Measurements from ENCODE around the gene SNF8. TPM values are rescaled to one million over a fixed set of nuclear protein-coding genes. Genes with fewer than 3 reads are reported as not detected.
"Not testable (repeated sequence)": the region's sequence is repeated elsewhere in the genome, so short reads cannot be mapped to it uniquely, and the experiment has no call there.

The SNF8 gene
- polyA plus RNA-seq, 3 donors: 91.6 to 162 (median 145) TPM

DNA sequence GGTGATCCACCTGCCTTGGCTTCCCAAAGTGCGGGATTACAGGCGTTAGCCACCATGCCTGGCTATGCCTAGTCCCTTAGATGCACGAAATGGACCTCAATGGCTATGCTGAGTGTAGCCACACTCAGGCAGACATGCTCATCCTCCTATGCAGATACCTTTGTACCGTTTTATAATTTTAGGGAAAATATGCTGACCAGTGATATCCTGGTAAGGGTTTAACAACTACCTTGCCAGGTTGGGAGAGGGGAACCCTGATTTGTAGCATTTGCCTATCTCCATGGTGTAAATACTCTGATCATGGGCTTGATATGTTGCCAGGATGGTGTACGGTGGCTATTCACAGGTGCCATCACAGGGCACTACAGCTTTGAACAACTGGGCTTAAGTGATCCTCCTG, 6.9 kb upstream of the SNF8 start:
- no peak overlapping the region for H3K4me3 ChIP-seq (replicated peaks in 1 of 3; ENCODE audit: low read depth in 2 of 3, low read length in 3 of 3)
- H3K4me1 ChIP-seq (ENCODE audit: control insufficient read depth in 1 of 2, insufficient read depth in 2 of 2, low read length in 2 of 2): no peaks in the 10 kb centered on the region
- peaks cover 4 to 8% of the 10 kb centered on the region in 2 donors for H3K27me3 ChIP-seq (ENCODE audit: control insufficient read depth in 2 of 2, insufficient read depth in 2 of 2, low read length in 2 of 2)
- no peaks in the 10 kb centered on the region for H3K9me3 ChIP-seq (replicated peaks in 1 of 2; ENCODE audit: control insufficient read depth in 1 of 2, insufficient read depth in 1 of 2, low read length in 2 of 2)
- H2AFZ ChIP-seq (ENCODE audit: insufficient read depth, low read depth, low read length, poor library complexity, severe bottlenecking): no peak overlapping the region
- Mint-ChIP-seq H3K27me3 (ENCODE audit: low read depth in 3 of 3) (peaks cover 15 to 45% (median 23%) of the 10 kb centered on the region in 3 donors), H3K4me3 (no peak overlapping the region), H3K9me3 (peaks cover 0 to 4% (median 2%) of the 10 kb centered on the region in 7 donors), H3K27ac (no peak overlapping the region), H3K36me3 (no peaks in the 10 kb centered on the region), H3K4me1 (no peaks in the 10 kb centered on the region)
- intact Hi-C loops (cut with micrococcal nuclease): no loop called here
- no peak for DNase-seq
- no peak overlapping the region for H3K4me2 ChIP-seq (replicated peaks; ENCODE audit: extremely low read depth, low read length, poor library complexity, severe bottlenecking)
- no peak overlapping the region for H3K27ac ChIP-seq (ENCODE audit: low read depth in 1 of 2, low read length in 2 of 2)
- no peaks in the 10 kb centered on the region for H4K20me1 ChIP-seq (ENCODE audit: insufficient read depth, low read length)
- no peak overlapping the region for H3K9ac ChIP-seq (ENCODE audit: insufficient read depth, low read length, poor library complexity, severe bottlenecking)
- no peaks in the 10 kb centered on the region for H3K79me2 ChIP-seq (ENCODE audit: insufficient read depth, low read length)
- 96% methylated on average over 4 of the region's 5 CpGs for whole genome bisulfite sequencing (ENCODE audit: insufficient coverage)
- H3K36me3 ChIP-seq (replicated peaks in 1 of 2; ENCODE audit: control insufficient read depth in 1 of 2, insufficient read depth in 2 of 2, low read length in 2 of 2): no peaks in the 10 kb centered on the region
- TF ChIP-seq, protein P1, sequence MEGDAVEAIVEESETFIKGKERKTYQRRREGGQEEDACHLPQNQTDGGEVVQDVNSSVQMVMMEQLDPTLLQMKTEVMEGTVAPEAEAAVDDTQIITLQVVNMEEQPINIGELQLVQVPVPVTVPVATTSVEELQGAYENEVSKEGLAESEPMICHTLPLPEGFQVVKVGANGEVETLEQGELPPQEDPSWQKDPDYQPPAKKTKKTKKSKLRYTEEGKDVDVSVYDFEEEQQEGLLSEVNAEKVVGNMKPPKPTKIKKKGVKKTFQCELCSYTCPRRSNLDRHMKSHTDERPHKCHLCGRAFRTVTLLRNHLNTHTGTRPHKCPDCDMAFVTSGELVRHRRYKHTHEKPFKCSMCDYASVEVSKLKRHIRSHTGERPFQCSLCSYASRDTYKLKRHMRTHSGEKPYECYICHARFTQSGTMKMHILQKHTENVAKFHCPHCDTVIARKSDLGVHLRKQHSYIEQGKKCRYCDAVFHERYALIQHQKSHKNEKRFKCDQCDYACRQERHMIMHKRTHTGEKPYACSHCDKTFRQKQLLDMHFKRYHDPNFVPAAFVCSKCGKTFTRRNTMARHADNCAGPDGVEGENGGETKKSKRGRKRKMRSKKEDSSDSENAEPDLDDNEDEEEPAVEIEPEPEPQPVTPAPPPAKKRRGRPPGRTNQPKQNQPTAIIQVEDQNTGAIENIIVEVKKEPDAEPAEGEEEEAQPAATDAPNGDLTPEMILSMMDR (IDR thresholded peaks at IDR 0.05): no peak

GRCh38 chr17:48945261-48945651, 614 bp upstream of the SNF8 start:
- H4K20me1 ChIP-seq (ENCODE audit: insufficient read depth, low read length); DNase-seq; H3K27me3 ChIP-seq (ENCODE audit: control insufficient read depth in 2 of 2, insufficient read depth in 2 of 2, low read length in 2 of 2); intact Hi-C loops (cut with micrococcal nuclease); H3K9me3 ChIP-seq (replicated peaks in 1 of 2; ENCODE audit: control insufficient read depth in 1 of 2, insufficient read depth in 1 of 2, low read length in 2 of 2): not testable (repeated sequence)
- Histone ChIP-seq H3K4me1 (ENCODE audit: control insufficient read depth in 1 of 2, insufficient read depth in 2 of 2, low read length in 2 of 2) (peaks cover 13 to 27% of the 10 kb centered on the region in 2 donors), H3K4me3 (replicated peaks in 1 of 3; ENCODE audit: low read depth in 2 of 3, low read length in 3 of 3) (peak overlapping the region; percentile 83 to 97 (median 95)), H3K36me3 (replicated peaks in 1 of 2; ENCODE audit: control insufficient read depth in 1 of 2, insufficient read depth in 2 of 2, low read length in 2 of 2) (peaks cover 11 to 24% of the 10 kb centered on the region in 2 donors), H2AFZ (ENCODE audit: insufficient read depth, low read depth, low read length, poor library complexity, severe bottlenecking) (peak overlapping the region; percentile 100), H3K27ac (ENCODE audit: low read depth in 1 of 2, low read length in 2 of 2) (peak overlapping the region; percentile 76 to 97), H3K79me2 (ENCODE audit: insufficient read depth, low read length) (peaks cover 21% of the 10 kb centered on the region), H3K9ac (ENCODE audit: insufficient read depth, low read length, poor library complexity, severe bottlenecking) (peak overlapping the region; percentile 96), H3K4me2 (replicated peaks; ENCODE audit: extremely low read depth, low read length, poor library complexity, severe bottlenecking) (peak overlapping the region; percentile 76)
- Mint-ChIP-seq H3K36me3 (peaks cover 15 to 21% of the 10 kb centered on the region in 2 donors), H3K9me3 (peaks cover 3 to 16% (median 5%) of the 10 kb centered on the region in 7 donors), H3K4me3 (peak overlapping the region; percentile 85 to 97), H3K27me3 (ENCODE audit: low read depth in 3 of 3) (peaks cover 12 to 25% (median 13%) of the 10 kb centered on the region in 3 donors), H3K27ac (peak overlapping the region; percentile 82 to 96 (median 94)), H3K4me1 (peaks cover 21% of the 10 kb centered on the region)
- 100% methylated on average over 3 of the region's 16 CpGs for WGBS (ENCODE audit: insufficient coverage)

Data from CD14-positive monocyte (primary cell).